Karpas-422 (cell line): ENCODE measurements around the gene CEP192. TPM values are rescaled to one million over a fixed set of nuclear protein-coding genes. Genes with fewer than 3 reads are reported as not detected.

Experiments
- DNase-seq: peaks from one replicate; pipeline ENCODE4 v3.0.0-alpha.2; 2015
- H2AFZ ChIP-seq: fragments of 200-600 bp; sonication (generic); 2 replicates; pipeline ENCODE4 v1.6.1; 2014; ENCODE audit warnings: antibody characterized with exemption, low read length, mixed read lengths
- H3K27ac ChIP-seq: fragments of 200-600 bp; sonication (generic); 2 replicates; pipeline ENCODE4 v1.5.1; 2014; ENCODE audit warnings: mild to moderate bottlenecking, low read length, moderate library complexity
- H3K27me3 ChIP-seq: fragments of 200-600 bp; sonication (generic); 2 replicates; pipeline ENCODE4 v1.6.1; 2014; ENCODE audit warnings: low read length, mixed read lengths
- H3K36me3 ChIP-seq: fragments of 200-600 bp; sonication (generic); 2 replicates; pipeline ENCODE4 v1.6.1; 2014; ENCODE audit warnings: low read length, mixed read lengths; ENCODE audit not compliant: insufficient read depth
- H3K4me1 ChIP-seq: fragments of 200-600 bp; sonication (generic); 2 replicates; pipeline ENCODE4 v1.6.1; 2014; ENCODE audit warnings: mild to moderate bottlenecking, low read length, mixed read lengths
- H3K4me2 ChIP-seq: fragments of 200-600 bp; sonication (generic); 2 replicates; pipeline ENCODE4 v1.6.1; 2014; ENCODE audit warnings: low read length, low read depth, mild to moderate bottlenecking; ENCODE audit not compliant: poor library complexity, severe bottlenecking
- H3K4me3 ChIP-seq: fragments of 200-600 bp; sonication (generic); 2 replicates; pipeline ENCODE4 v1.5.1; 2014; ENCODE audit warnings: mild to moderate bottlenecking, antibody characterized with exemption, low read length, mixed read lengths
- H3K79me2 ChIP-seq: fragments of 200-600 bp; sonication (generic); 2 replicates; pipeline ENCODE4 v1.6.1; 2014; ENCODE audit warnings: mild to moderate bottlenecking, low read length, mixed read lengths
- H3K9ac ChIP-seq: fragments of 200-600 bp; sonication (generic); 2 replicates; pipeline ENCODE4 v1.6.0; 2014; ENCODE audit warnings: low read length
- H3K9me2 ChIP-seq: fragments of 200-600 bp; sonication (generic), shearing (Covaris generic); replicated peaks from 2 replicates; pipeline ENCODE4 v1.6.0; 2014; ENCODE audit warnings: mild to moderate bottlenecking, low read length, moderate library complexity; ENCODE audit not compliant: insufficient read depth
- H3K9me3 ChIP-seq: fragments of 300-700, 200-600 bp; sonication (generic); 2 replicates; pipeline ENCODE4 v1.6.1; 2014; ENCODE audit warnings: low read length, mixed read lengths
- H4K20me1 ChIP-seq: fragments of 200-600 bp; sonication (generic); 2 replicates; pipeline ENCODE4 v1.6.1; 2014; ENCODE audit warnings: mild to moderate bottlenecking, antibody characterized with exemption, low read length, low read depth; ENCODE audit not compliant: insufficient read depth
- total RNA-seq: library from RNA; depleted of rRNA; stranded (reverse); fragments of >200 nt; shearing (Covaris generic); gene quantifications from 2 replicates; pipeline ENCODE4 v1.2.3, GENCODE V29; 2014; ENCODE audit warnings: low replicate concordance

CEP192 gene
- total RNA-seq, 1 experiment from 2014 or later = 37.9 TPM

GRCh38 chr18:13100942-13101658 lies 109.9 kb downstream of the CEP192 start:
- DNase-seq = no peak
- Histone ChIP-seq H3K79me2 (no peaks in the 10 kb centered on the region; the same call in 1 of the 2 replicates), H3K4me2 (no peak overlapping the region), H3K36me3 (peaks cover 67% of the 10 kb centered on the region), H3K9me2 (no peaks in the 10 kb centered on the region), H3K27me3 (no peaks in the 10 kb centered on the region), H3K27ac (no peak overlapping the region), H3K9me3 (no peaks in the 10 kb centered on the region), H3K9ac (no peak overlapping the region), H4K20me1 (no peaks in the 10 kb centered on the region), H2AFZ (no peak overlapping the region), H3K4me1 (no peaks in the 10 kb centered on the region), H3K4me3 (no peak overlapping the region)

GRCh38 chr18:13101659-13102197 lies 110.6 kb downstream of the CEP192 start:
- no peak overlapping the region for H3K9ac ChIP-seq

GRCh38 chr18:13103366-13103765 lies 112.2 kb downstream of the CEP192 start:
- no peaks in the 10 kb centered on the region for H3K9me3 ChIP-seq
- H4K20me1 ChIP-seq = no peaks in the 10 kb centered on the region
- no peaks in the 10 kb centered on the region for H3K79me2 ChIP-seq
- H3K4me1 ChIP-seq = no peaks in the 10 kb centered on the region
- no peak overlapping the region for H3K9ac ChIP-seq
- H3K36me3 ChIP-seq = peaks cover 76% of the 10 kb centered on the region
- no peak overlapping the region for H3K27ac ChIP-seq
- H3K4me2 ChIP-seq = no peak overlapping the region
- H3K9me2 ChIP-seq = no peaks in the 10 kb centered on the region
- H3K4me3 ChIP-seq = no peak overlapping the region
- no peaks in the 10 kb centered on the region for H3K27me3 ChIP-seq
- peak; percentile 59 for DNase-seq
- no peak overlapping the region for H2AFZ ChIP-seq

More at GRCh38 chr18:13101659-13102197, 110.6 kb downstream of the CEP192 start:
- H3K4me2 ChIP-seq = no peak overlapping the region
- no peaks in the 10 kb centered on the region for H4K20me1 ChIP-seq
- H3K9me2 ChIP-seq = no peaks in the 10 kb centered on the region
- no peaks in the 10 kb centered on the region for H3K9me3 ChIP-seq
- DNase-seq = no peak
- H3K36me3 ChIP-seq = peaks cover 67% of the 10 kb centered on the region
- no peak overlapping the region for H2AFZ ChIP-seq
- H3K4me3 ChIP-seq = no peak overlapping the region
- no peaks in the 10 kb centered on the region for H3K79me2 ChIP-seq
- no peak overlapping the region for H3K27ac ChIP-seq
- no peaks in the 10 kb centered on the region for H3K4me1 ChIP-seq
- no peaks in the 10 kb centered on the region for H3K27me3 ChIP-seq

- no peak for DNase-seq
- H3K9me3 ChIP-seq = no peaks in the 10 kb centered on the region
- H3K4me2 ChIP-seq = no peak overlapping the region
- no peaks in the 10 kb centered on the region for H4K20me1 ChIP-seq
- H3K36me3 ChIP-seq = peaks cover 84% of the 10 kb centered on the region
- H3K27me3 ChIP-seq = no peaks in the 10 kb centered on the region
- no peak overlapping the region for H3K9ac ChIP-seq
- H3K9me2 ChIP-seq = no peaks in the 10 kb centered on the region
- no peaks in the 10 kb centered on the region for H3K79me2 ChIP-seq
- no peaks in the 10 kb centered on the region for H3K4me1 ChIP-seq
- no peak overlapping the region for H3K4me3 ChIP-seq
- no peak overlapping the region for H3K27ac ChIP-seq
- no peak overlapping the region for H2AFZ ChIP-seq
Measured at GRCh38 chr18:13105059-13105458, 113.9 kb downstream of the CEP192 start.

GRCh38 chr18:13107074-13107473 lies 115.9 kb downstream of the CEP192 start:
- Histone ChIP-seq H2AFZ (no peak overlapping the region), H3K27ac (no peak overlapping the region), H3K36me3 (peaks cover 84% of the 10 kb centered on the region), H4K20me1 (no peaks in the 10 kb centered on the region), H3K27me3 (no peaks in the 10 kb centered on the region), H3K9me2 (no peaks in the 10 kb centered on the region), H3K79me2 (no peaks in the 10 kb centered on the region), H3K9ac (no peak overlapping the region), H3K4me2 (no peak overlapping the region), H3K4me1 (no peaks in the 10 kb centered on the region), H3K4me3 (no peak overlapping the region), H3K9me3 (no peaks in the 10 kb centered on the region)
- no peak for DNase-seq

DNA sequence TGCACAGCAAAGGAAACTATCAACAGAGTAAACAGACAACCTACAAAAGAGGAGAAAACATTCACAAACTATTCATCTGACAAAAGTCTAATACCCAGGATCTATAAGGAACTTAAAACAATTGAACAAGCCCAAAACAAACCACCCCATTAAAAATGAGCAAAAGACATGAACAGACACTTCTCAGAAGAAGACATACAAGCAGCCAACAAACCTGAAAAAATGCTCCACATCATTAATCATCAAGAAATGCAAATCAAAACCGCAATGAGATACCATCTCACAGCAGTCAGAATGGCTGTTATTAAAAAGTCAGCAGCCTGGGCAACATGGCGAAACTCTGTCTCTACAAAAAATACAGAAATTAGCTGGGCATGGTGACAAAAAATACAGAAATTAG lies 117.2 kb downstream of the CEP192 start:
- Histone ChIP-seq H3K4me3 (no peak overlapping the region), H3K27ac (no peak overlapping the region), H3K9me2 (no peaks in the 10 kb centered on the region), H3K36me3 (peaks cover 80% of the 10 kb centered on the region), H4K20me1 (no peaks in the 10 kb centered on the region), H3K27me3 (no peaks in the 10 kb centered on the region), H3K4me2 (no peak overlapping the region), H3K79me2 (no peaks in the 10 kb centered on the region), H3K9me3 (no peaks in the 10 kb centered on the region), H2AFZ (no peak overlapping the region), H3K9ac (no peak overlapping the region), H3K4me1 (no peaks in the 10 kb centered on the region)
- DNase-seq = no peak

GRCh38 chr18:13110559-13110958 lies 119.4 kb downstream of the CEP192 start:
- Histone ChIP-seq H3K79me2 (no peaks in the 10 kb centered on the region), H2AFZ (no peak overlapping the region), H3K27me3 (no peaks in the 10 kb centered on the region), H3K9me2 (no peaks in the 10 kb centered on the region), H3K27ac (no peak overlapping the region), H3K36me3 (peaks cover 64% of the 10 kb centered on the region), H3K9ac (no peak overlapping the region), H3K9me3 (no peaks in the 10 kb centered on the region), H3K4me2 (no peak overlapping the region), H3K4me3 (no peak overlapping the region), H4K20me1 (no peaks in the 10 kb centered on the region), H3K4me1 (no peaks in the 10 kb centered on the region)
- DNase-seq = no peak

GRCh38 chr18:13112982-13113381 lies 121.8 kb downstream of the CEP192 start:
- H3K27ac ChIP-seq = no peak overlapping the region
- no peaks in the 10 kb centered on the region for H3K27me3 ChIP-seq
- H4K20me1 ChIP-seq = no peaks in the 10 kb centered on the region
- DNase-seq = no peak
- peaks cover 50% of the 10 kb centered on the region for H3K36me3 ChIP-seq
- H3K79me2 ChIP-seq = no peaks in the 10 kb centered on the region
- no peak overlapping the region for H3K9ac ChIP-seq
- H3K9me2 ChIP-seq = no peaks in the 10 kb centered on the region
- H2AFZ ChIP-seq = no peak overlapping the region
- H3K4me3 ChIP-seq = no peak overlapping the region
- H3K4me2 ChIP-seq = no peak overlapping the region
- H3K4me1 ChIP-seq = no peaks in the 10 kb centered on the region
- H3K9me3 ChIP-seq = no peaks in the 10 kb centered on the region
